HCEC 1CT (cell line): ENCODE data around the gene NIPBL.

Experiments used
- DNase-seq: peaks from one replicate; pipeline ENCODE4 v3.0.0-alpha.2; 2017

NIPBL gene

DNA sequence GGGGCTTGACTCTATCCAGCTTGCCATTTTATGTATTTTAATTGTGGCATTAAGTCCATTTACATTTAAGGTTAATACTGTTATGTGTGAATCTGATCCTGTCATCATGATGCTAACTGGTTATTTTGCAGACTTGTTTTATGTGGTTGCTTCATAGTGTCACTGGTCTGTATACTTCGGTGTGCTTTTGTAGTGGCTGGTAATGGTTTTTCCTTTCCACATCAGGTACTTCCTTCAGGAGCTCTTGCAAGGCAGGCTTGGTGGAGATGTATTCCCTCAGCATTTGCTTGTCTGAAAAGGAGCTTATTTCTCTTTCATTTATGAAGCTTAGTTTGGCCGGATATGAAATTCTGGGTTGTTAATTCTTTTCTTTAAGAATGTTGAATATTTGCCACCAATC lies 226.7 kb downstream of the NIPBL start:
- DNase-seq = no peak

- no peak for DNase-seq
These were observed 232.8 kb downstream of the NIPBL start for GRCh38 chr5:37109338-37109737.

DNA sequence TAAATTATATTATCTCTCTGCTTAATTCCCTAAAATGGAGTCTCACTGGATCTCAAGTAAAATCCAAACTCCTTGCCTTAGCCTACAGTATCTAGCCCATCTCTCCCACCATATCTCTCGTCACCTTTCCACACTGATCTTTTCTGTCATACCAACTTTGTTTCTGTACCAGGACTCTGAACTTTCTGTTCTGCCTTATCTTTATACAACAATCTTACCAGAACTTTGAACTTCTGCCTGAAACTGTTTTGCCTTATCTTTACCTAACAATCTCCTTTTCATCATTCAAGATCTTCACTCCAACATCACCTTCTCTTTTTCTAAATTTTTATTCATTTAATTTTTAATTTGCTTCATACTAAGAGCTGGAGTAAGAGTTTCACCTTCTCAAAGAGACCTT lies 233.6 kb downstream of the NIPBL start:
- no peak for DNase-seq

DNA sequence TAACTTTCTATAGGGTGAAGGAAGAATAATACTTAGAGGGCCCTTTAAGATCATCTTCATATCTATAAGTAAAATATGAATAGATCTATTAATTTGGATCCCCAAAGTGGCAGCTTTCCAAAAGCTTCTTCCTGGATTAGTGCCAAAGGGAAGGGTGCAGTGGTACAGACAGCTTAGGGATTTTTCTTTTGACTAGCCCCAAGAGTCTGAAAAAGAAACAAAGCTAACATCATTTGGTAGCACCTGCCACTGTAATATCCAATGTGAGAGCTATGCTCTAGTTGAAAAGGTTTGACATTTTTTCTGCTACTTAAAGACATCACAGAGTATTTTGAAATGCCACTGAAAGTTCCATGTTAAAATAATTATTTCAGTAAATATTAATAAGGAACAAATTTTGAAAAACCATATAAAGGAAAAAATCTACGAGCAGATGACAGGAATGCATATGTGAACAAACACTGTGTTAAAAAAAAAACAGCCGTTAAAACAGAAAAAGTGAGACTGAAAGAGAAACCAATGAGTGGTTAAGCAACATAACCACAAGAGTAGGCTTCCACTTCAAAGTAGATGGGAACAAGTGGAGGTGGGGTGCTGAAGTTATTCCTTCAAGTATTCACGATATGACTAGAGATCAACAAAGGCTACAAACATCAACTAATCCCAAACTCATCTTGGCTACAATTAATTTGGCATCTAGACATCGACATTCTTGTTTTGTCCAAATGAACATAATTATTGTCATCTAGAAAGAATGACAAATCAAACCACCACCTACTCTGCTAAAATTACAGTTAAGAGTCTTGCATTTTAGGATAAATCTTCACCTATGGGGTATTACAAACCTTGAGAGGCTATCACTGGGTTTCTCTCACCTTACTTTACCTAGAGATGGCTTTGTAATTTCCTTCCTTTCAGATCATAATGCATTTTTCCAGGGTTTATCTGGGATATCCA lies 235.1 kb downstream of the NIPBL start:
- no peak for DNase-seq

GRCh38 chr5:37112383-37112991 lies 235.9 kb downstream of the NIPBL start:
- no peak for DNase-seq
